ENCODE results near the gene RIBC1. TPM values are rescaled to one million over a fixed set of nuclear protein-coding genes. Genes with fewer than 3 reads are reported as not detected.
A peak's percentile ranks its signal among the peaks of the same experiment; 100 is the strongest.

The RIBC1 gene
- total RNA-seq, 1 donor, result 0.43 TPM

GRCh38 chrX:53479301-53479700, 56.6 kb downstream of the RIBC1 start:
- no peak for TF ChIP-seq CTCF (IDR thresholded peaks at IDR 0.05; ENCODE audit: insufficient read depth, low read depth, low read length)
- peak; percentile 40 for DNase-seq (ENCODE audit: low read depth)
- no peak overlapping the region for H3K4me3 ChIP-seq (ENCODE audit: low read depth, low read length)

Small RNA genes lying within 50 kb of the gene (small RNA-seq; reads per million reads assigned to genes)
- gene MIR6857 (not detected), gene VTRNA3-1P (not detected)

Other genes with a start within 250 kb of the RIBC1 start
- 149 and 157 TPM in 2 replicates for gene KDM5C, start 197.7 kb upstream of the RIBC1 start, total RNA-seq
- 11.0 and 13.8 TPM in 2 replicates for gene IQSEC2, start 141.3 kb upstream of the RIBC1 start, total RNA-seq
- 23.3 and 26.7 TPM in 2 replicates for gene SMC1A, start 219 bp upstream of the RIBC1 start, total RNA-seq
- 62.6 and 77.3 TPM in 2 replicates for gene HSD17B10, start 11.5 kb downstream of the RIBC1 start, total RNA-seq

Measured in fibroblast of villous mesenchyme (primary cell).